Non-pigmented ciliary epithelial cell (primary cell): Measurements from ENCODE around the gene PARVA.

Experiments
- DNase-seq: peaks from one replicate; pipeline ENCODE4 v3.0.0-alpha.2; 2010; ENCODE audit warnings: low read depth

Gene PARVA

DNA sequence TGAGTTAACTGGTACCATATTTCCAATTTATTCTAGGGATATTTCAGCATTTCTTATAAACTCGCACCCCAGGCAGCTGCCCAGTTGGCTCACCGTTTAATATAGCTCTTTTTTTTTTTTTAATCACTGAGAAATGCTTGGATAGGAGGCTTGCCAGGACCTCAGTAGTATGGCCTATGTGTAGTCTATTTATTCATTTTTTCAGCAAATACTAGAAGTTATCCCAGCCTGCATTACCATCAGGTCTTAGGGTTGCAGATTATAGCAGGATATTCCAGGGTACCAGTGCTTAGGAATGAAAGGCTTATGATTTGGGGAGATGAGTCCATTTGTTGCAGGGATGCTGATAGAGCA lies 26.6 kb downstream of the PARVA start:
- no peak for DNase-seq

DNA sequence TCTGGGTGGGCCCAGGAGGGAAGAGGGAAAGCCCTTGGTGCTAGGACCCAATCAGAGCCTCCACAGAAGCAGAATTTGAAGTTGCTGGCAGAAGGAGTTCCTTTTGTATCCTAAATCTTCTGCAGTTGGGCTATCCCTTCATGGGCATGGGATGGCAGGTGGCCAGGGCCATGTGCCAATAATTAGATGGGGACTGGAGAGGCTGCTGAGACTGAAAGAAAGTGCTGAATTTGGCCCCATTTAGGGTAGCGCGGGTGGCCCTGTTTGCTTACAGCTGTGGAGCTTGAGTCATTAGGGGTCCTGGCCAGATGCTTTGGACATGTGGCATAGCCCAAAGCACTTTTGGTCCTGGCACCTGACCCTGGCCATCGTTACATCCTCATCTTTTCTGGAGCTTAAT lies 27.1 kb downstream of the PARVA start:
- DNase-seq, result no peak

- no peak for DNase-seq
These were observed 30.9 kb downstream of the PARVA start for GRCh38 chr11:12408156-12408770.

GRCh38 chr11:12409621-12410005 lies 32.2 kb downstream of the PARVA start:
- no peak for DNase-seq

DNA sequence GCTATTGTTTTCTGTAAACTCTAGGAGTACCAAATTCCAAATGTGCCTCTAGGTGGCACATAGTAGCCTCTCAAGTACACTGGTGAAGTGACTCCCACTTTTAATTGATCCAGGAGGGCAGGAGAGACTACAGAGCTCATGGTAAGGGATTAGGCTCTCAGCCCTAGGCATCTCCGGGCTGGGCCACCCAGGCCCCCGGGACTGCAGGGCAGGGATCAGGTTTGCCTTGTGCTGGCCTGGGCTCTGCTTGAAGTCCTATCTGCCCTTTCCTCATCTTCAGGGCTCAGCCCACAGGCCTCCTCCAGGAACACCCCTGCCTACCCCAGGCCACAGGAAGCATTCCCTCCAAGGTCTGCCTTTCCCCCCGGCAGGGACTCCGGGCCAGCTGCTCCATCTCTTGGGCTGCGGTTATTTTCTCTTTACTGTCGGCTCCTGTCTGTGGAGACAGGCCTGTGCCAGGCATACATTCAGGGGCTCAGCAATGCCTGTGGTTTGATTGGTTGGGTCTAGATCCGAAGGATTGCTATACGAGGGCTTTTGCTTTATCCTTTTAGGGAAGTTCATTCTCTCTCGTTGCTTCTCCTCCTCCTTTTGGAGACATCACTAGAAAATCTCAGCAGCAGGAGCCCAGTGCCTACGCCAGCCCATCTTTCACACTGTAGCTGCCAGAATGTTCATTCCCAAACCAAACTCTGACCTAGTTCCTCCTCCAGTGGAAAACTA lies 32.8 kb downstream of the PARVA start:
- DNase-seq, result no peak

DNA sequence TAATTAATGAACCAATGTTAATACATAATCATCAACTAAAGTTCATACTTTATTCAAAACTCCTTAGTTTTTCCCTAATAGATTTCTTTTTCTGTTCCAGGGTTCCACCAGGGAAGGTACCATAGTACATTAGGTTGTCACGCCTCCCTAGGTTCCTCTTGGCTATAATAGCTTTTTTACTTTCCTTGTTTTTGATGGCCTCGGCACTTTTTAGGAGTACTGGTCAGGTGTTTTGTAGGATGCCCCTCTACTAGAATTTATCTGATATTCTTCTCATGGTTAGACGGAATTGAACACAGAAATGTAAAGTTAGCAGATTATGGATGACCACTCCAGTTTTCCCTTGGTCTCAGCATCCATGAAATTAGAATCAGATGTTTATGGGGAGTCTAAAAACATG lies 34.0 kb downstream of the PARVA start:
- no peak for DNase-seq

- peak; percentile 77 for DNase-seq
These were observed 34.7 kb downstream of the PARVA start for GRCh38 chr11:12411806-12412727.

DNA sequence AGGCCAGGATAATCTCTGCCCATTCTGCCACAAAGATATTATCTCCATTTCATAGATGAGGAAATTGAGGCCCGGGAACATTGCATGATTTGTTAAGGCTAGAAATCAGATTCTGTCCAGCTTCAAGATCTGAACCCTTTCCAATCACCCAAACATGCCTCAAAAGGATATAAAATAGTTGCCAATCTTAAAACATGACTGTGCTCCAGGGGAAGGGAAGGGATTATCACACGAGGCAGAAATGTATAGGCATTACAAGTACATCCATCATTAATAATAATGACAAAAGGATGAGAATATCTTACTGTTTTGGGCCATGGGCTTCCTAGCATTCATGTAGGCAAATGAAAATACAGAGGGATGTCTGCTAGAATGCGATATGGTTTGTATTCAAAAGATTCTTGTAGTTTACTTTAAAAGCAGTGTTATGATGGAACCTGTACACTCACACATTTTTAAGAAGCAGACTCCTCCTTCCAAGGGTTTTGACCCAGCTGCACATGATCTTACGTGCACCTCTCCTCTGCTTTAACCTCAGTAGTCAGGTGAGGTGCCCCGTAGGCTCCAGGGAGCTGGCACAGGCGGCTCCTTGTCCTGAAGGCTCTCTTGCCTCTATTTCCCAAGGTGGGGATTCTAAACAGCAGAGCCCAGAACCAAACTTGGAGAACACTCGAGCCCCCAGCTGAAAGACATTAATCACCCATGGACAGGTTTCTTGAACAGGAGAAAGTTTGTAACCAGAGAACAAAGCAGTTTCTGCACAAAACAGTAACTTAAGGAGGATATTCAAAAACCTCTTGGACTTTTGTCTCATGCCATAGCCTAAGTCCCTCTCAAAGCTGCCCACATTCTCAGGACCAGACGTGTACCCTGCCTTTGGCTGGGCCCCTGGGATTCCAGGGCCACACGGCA lies 36.0 kb downstream of the PARVA start:
- no peak for DNase-seq

- no peak for DNase-seq
These were observed 37.2 kb downstream of the PARVA start for GRCh38 chr11:12414611-12415010.

- no peak for DNase-seq
These were observed 38.1 kb downstream of the PARVA start for GRCh38 chr11:12415342-12415966.

- DNase-seq, result no peak
These were observed 39.2 kb downstream of the PARVA start for GRCh38 chr11:12416552-12416951.

- no peak for DNase-seq
These were observed 40.6 kb downstream of the PARVA start for GRCh38 chr11:12417691-12418611.

DNA sequence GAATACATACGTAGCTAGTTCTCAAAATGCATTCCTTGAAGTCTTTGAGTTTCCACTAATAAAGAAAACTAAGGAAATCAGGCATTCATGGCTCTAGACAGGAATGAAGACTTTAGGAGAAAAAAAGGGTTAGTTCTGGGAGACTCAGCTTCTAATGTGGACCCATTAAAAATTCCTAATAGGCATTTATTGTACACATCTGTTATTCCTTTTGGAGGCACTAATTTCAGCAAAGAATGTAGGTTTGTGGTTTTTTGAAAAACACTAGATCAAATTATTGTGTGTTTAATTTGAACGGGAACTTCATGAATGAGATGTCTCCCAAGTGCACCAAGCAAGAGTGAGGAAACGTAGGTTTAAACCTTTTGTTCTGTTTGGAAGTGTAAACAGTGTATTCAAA lies 42.7 kb downstream of the PARVA start:
- no peak for DNase-seq

- no peak for DNase-seq
These were observed 43.3 kb downstream of the PARVA start for GRCh38 chr11:12420706-12421105.

GRCh38 chr11:12421386-12421785 lies 44.0 kb downstream of the PARVA start:
- no peak for DNase-seq

- DNase-seq, result no peak
These were observed 48.8 kb downstream of the PARVA start for GRCh38 chr11:12426176-12426575.

- no peak for DNase-seq
These were observed 51.8 kb downstream of the PARVA start for GRCh38 chr11:12429155-12429554.

DNA sequence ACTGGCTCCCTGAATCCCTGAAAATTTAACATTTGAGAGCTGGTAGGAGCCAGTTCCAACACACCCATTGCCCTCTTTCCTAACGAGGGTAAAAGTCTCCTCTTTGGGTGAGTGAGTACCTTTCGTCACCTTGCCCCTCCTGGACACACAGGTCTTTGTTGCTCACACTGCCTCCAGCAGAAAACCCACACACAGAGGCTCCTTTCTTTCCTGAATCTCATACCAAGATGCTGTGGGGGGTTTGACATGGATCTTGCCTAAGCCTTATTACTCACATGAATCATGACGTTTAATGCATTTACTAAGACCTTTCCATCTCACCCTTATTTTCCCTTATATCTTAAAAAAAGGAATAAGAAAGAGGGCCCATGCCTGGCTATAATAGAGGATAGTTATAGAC lies 53.0 kb downstream of the PARVA start:
- DNase-seq, result no peak

GRCh38 chr11:12430954-12431595 lies 53.7 kb downstream of the PARVA start:
- no peak for DNase-seq

GRCh38 chr11:12432507-12432906 lies 55.1 kb downstream of the PARVA start:
- no peak for DNase-seq
